Measurements from ENCODE around the gene PTPN6. TPM values are rescaled to one million over a fixed set of nuclear protein-coding genes. Genes with fewer than 3 reads are reported as not detected.

PTPN6 gene
- polyA plus RNA-seq, 3 donors = 449 to 764 (median 562) TPM

DNA sequence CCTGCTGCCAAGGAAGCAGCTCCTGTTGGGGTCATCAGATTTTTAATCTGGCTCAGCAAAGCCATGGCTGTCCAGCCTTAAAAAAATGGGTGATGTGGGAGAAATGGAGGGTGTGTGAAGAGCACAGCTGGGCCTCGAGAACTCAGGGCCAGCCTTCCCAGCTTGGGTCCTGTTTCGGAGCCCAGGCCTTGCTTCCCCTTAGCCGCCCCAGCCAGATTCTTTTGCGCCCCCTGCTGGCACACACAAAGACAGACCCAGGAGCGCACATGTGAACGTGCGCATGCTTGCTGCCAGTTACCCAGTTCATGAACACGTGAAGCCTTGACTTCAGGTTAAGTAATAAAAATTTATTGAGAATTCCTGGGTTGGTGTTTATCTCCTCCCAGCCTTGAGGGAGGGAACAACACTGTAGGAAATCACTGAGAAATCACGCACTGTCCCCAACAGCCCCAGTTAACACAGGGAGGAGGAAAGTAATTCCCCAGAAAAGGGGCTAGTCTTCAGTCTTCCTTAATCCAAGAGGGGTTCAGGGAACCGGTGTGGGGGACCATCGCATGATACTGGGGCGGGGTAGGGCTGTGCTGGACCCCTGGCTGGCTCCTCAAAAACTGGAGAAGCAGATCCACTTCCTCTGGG, 14.0 kb downstream of the PTPN6 start:
- H3K4me1 Mint-ChIP-seq = peaks cover 65% of the 10 kb centered on the region
- no peaks in the 10 kb centered on the region for H3K27me3 ChIP-seq (ENCODE audit: control insufficient read depth in 2 of 2, insufficient read depth in 2 of 2, low read length in 2 of 2)
- H3K79me2 ChIP-seq (ENCODE audit: insufficient read depth, low read length) = peaks cover 29% of the 10 kb centered on the region
- peak overlapping the region; percentile 30 for H3K27ac ChIP-seq (ENCODE audit: low read depth in 1 of 2, low read length in 2 of 2)
- H4K20me1 ChIP-seq (ENCODE audit: insufficient read depth, low read length) = peaks cover 29% of the 10 kb centered on the region
- H3K27ac Mint-ChIP-seq = peak overlapping the region; percentile 40 to 89 (median 82)
- H3K9me3 ChIP-seq (replicated peaks in 1 of 2; ENCODE audit: control insufficient read depth in 1 of 2, insufficient read depth in 1 of 2, low read length in 2 of 2) = no peaks in the 10 kb centered on the region
- peak; percentile 78 to 90 (median 85) for DNase-seq
- no peak overlapping the region for H3K4me3 ChIP-seq (replicated peaks in 1 of 3; ENCODE audit: low read depth in 2 of 3, low read length in 3 of 3)
- intact Hi-C loops (cut with micrococcal nuclease) = loop anchor here in 1 of 2 donors (2.0 kb wide), 1 partner anchor 96 kb away; no protein-coding TSS in a partner anchor
- TF ChIP-seq, protein P1, sequence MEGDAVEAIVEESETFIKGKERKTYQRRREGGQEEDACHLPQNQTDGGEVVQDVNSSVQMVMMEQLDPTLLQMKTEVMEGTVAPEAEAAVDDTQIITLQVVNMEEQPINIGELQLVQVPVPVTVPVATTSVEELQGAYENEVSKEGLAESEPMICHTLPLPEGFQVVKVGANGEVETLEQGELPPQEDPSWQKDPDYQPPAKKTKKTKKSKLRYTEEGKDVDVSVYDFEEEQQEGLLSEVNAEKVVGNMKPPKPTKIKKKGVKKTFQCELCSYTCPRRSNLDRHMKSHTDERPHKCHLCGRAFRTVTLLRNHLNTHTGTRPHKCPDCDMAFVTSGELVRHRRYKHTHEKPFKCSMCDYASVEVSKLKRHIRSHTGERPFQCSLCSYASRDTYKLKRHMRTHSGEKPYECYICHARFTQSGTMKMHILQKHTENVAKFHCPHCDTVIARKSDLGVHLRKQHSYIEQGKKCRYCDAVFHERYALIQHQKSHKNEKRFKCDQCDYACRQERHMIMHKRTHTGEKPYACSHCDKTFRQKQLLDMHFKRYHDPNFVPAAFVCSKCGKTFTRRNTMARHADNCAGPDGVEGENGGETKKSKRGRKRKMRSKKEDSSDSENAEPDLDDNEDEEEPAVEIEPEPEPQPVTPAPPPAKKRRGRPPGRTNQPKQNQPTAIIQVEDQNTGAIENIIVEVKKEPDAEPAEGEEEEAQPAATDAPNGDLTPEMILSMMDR (IDR thresholded peaks at IDR 0.05) = peak; percentile 88
- H3K9me3 Mint-ChIP-seq = peaks cover 0 to 2% (median 0%) of the 10 kb centered on the region in 7 donors
- H3K27me3 Mint-ChIP-seq (ENCODE audit: low read depth in 3 of 3) = peaks cover 0 to 5% (median 0%) of the 10 kb centered on the region in 3 donors
- 37% methylated on average over 7 of the region's 12 CpGs for WGBS (ENCODE audit: insufficient coverage)
- H3K36me3 ChIP-seq (replicated peaks in 1 of 2; ENCODE audit: control insufficient read depth in 1 of 2, insufficient read depth in 2 of 2, low read length in 2 of 2) = peaks cover 48 to 51% of the 10 kb centered on the region in 2 donors
- peak overlapping the region; percentile 9 for H3K4me2 ChIP-seq (replicated peaks; ENCODE audit: extremely low read depth, low read length, poor library complexity, severe bottlenecking)
- H3K36me3 Mint-ChIP-seq = peaks cover 45 to 63% of the 10 kb centered on the region in 2 donors
- no peak overlapping the region for H3K4me3 Mint-ChIP-seq
- H3K9ac ChIP-seq (ENCODE audit: insufficient read depth, low read length, poor library complexity, severe bottlenecking) = no peak overlapping the region
- H2AFZ ChIP-seq (ENCODE audit: insufficient read depth, low read depth, low read length, poor library complexity, severe bottlenecking) = no peak overlapping the region
- H3K4me1 ChIP-seq (ENCODE audit: control insufficient read depth in 1 of 2, insufficient read depth in 2 of 2, low read length in 2 of 2) = peaks cover 57 to 66% of the 10 kb centered on the region in 2 donors

DNA sequence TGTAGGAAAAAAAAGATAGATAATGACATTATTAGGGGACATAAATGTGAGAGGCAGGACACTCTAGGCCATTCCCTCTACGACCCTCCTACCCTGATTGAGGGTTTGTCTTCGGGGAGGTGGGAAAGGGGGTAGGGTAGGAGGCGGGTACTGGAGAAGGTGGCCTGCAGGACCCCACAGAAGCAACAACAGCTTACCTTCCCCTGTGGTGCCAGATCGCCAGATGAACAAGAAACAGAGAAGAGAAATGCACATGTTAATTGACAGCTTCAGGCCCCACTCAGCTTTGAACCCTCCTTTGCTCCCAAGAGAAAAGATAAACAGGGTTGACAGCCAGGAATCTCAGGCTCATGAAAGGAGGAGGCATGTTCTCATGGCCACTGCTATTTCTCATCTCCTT, 14.6 kb downstream of the PTPN6 start:
- TF ChIP-seq, protein P1 (IDR thresholded peaks at IDR 0.05) = no peak
- no peak overlapping the region for H3K4me3 Mint-ChIP-seq
- Histone ChIP-seq H3K4me2 (replicated peaks; ENCODE audit: extremely low read depth, low read length, poor library complexity, severe bottlenecking) (no peak overlapping the region), H3K27me3 (ENCODE audit: control insufficient read depth in 2 of 2, insufficient read depth in 2 of 2, low read length in 2 of 2) (no peaks in the 10 kb centered on the region), H3K79me2 (ENCODE audit: insufficient read depth, low read length) (peaks cover 27% of the 10 kb centered on the region), H3K4me1 (ENCODE audit: control insufficient read depth in 1 of 2, insufficient read depth in 2 of 2, low read length in 2 of 2) (peaks cover 51 to 62% of the 10 kb centered on the region in 2 donors), H2AFZ (ENCODE audit: insufficient read depth, low read depth, low read length, poor library complexity, severe bottlenecking) (no peak overlapping the region), H3K9me3 (replicated peaks in 1 of 2; ENCODE audit: control insufficient read depth in 1 of 2, insufficient read depth in 1 of 2, low read length in 2 of 2) (no peaks in the 10 kb centered on the region), H3K27ac (ENCODE audit: low read depth in 1 of 2, low read length in 2 of 2) (no peak overlapping the region), H3K9ac (ENCODE audit: insufficient read depth, low read length, poor library complexity, severe bottlenecking) (no peak overlapping the region), H4K20me1 (ENCODE audit: insufficient read depth, low read length) (peaks cover 23% of the 10 kb centered on the region), H3K4me3 (replicated peaks in 1 of 3; ENCODE audit: low read depth in 2 of 3, low read length in 3 of 3) (no peak overlapping the region), H3K36me3 (replicated peaks in 1 of 2; ENCODE audit: control insufficient read depth in 1 of 2, insufficient read depth in 2 of 2, low read length in 2 of 2) (peaks cover 43 to 45% of the 10 kb centered on the region in 2 donors)
- H3K36me3 Mint-ChIP-seq = peaks cover 40 to 57% of the 10 kb centered on the region in 2 donors
- no peak for DNase-seq
- peaks cover 0 to 5% (median 0%) of the 10 kb centered on the region in 3 donors for H3K27me3 Mint-ChIP-seq (ENCODE audit: low read depth in 3 of 3)
- H3K27ac Mint-ChIP-seq = peak overlapping the region in 5 of 7 donors; percentile 50 to 82 (median 82)
- no CpG with 5 or more reads among the region's 4 CpGs for WGBS (ENCODE audit: insufficient coverage)
- H3K9me3 Mint-ChIP-seq = peaks cover 0 to 2% (median 0%) of the 10 kb centered on the region in 7 donors
- intact Hi-C loops (cut with micrococcal nuclease) = loop anchor here in 1 of 2 donors (2.0 kb wide), 1 partner anchor 97 kb away; no protein-coding TSS in a partner anchor
- peaks cover 59% of the 10 kb centered on the region for H3K4me1 Mint-ChIP-seq

Data from CD14-positive monocyte (primary cell).